Gastrocnemius medialis (tissue), 4 donors: ENCODE results near the gene TMPRSS12. TPM values are rescaled to one million over a fixed set of nuclear protein-coding genes. Genes with fewer than 3 reads are reported as not detected.

Experiments used
- ATAC-seq, 2 donors: fragments of 150-250 bp; one replicate each; pipeline ENCODE4 v1.9.1; 2016
- DNase-seq, 2 donors: peaks; one replicate each; pipeline ENCODE4 v3.0.0-alpha.2; 2019
- H3K27ac ChIP-seq, 4 donors: fragments of 200-600 bp; sonication (generic); 1 replicate in 1 of 4; 2 replicates in 3 of 4; pipeline ENCODE4 v1.5.1; 2016 to 2018; ENCODE audit warnings: mild to moderate bottlenecking in 2 of 4, moderate library complexity in 1 of 4
- H3K27me3 ChIP-seq, 3 donors: fragments of 200-600 bp; sonication (generic) in 2 of 3; 1 replicate in 1 of 3; 2 replicates in 2 of 3; pipeline versions ENCODE4 v1.5.1 to v1.6.0; 2016 to 2019; ENCODE audit warnings: mild to moderate bottlenecking in 1 of 3, moderate library complexity in 1 of 3
- H3K36me3 ChIP-seq, 2 donors: fragments of 200-600 bp; sonication (generic) in 1 of 2; one replicate each; pipeline ENCODE4 v1.5.1; 2017 to 2018
- H3K4me1 ChIP-seq, 2 donors: fragments of 200-600 bp; sonication (generic) in 1 of 2; one replicate each; pipeline ENCODE4 v1.5.1; 2016 to 2017; ENCODE audit warnings: mild to moderate bottlenecking in 2 of 2
- H3K4me3 ChIP-seq, 4 donors: fragments of 200-600 bp; sonication (generic) in 3 of 4; 1 replicate in 1 of 4; 2 replicates in 3 of 4; pipeline ENCODE4 v1.5.1; 2016 to 2019; ENCODE audit warnings: mild to moderate bottlenecking in 2 of 4
- H3K9me3 ChIP-seq, 3 donors: fragments of 200-600 bp; sonication (generic) in 2 of 3; 1 replicate in 1 of 3; 2 replicates in 2 of 3; pipeline ENCODE4 v1.5.1; 2016 to 2019
- POLR2A ChIP-seq, 2 donors: fragments of 450-650 bp; IDR thresholded peaks; one replicate each; pipeline ENCODE4 v1.6.1; 2017; ENCODE audit warnings: antibody characterized with exemption in 2 of 2, mild to moderate bottlenecking in 2 of 2, moderate library complexity in 2 of 2
- in situ Hi-C, 4 donors: fragments of 200-750 bp; cut with MboI; loops; one replicate each; pipeline versions ENCODE4 v1.15.0 to v1.8.0; 2017; ENCODE audit warnings: low sequenced_read_pairs in 4 of 4
- intact Hi-C: fragments of 100-400 bp; cut with DNase I; formaldehyde crosslinking; loops from one replicate; pipeline ENCODE4 v1.15.1; 2023; ENCODE audit warnings: low total_unique reads
- total RNA-seq, 4 donors: library from RNA; depleted of rRNA; stranded (reverse); fragments of >200 nt; gene quantifications; one replicate each; pipeline versions ENCODE4 v1.1.0 to v1.2.3, GENCODE V29; 2016
- TF ChIP-seq, protein P1 (sequence below), 5 experiments: fragments of 450-650 bp in 3 of 5; fragments of 200-600 bp in 2 of 5; sonication (generic) in 2 of 5; IDR thresholded peaks in 4 of 5; conservative IDR thresholded peaks in 1 of 5; 1 replicate in 4 of 5; 2 replicates in 1 of 5; pipeline ENCODE4 v1.5.1; 2016 to 2019; ENCODE audit warnings: antibody characterized with exemption in 5 of 5, mild to moderate bottlenecking in 3 of 5, moderate library complexity in 3 of 5

Gene TMPRSS12
- total RNA-seq, 4 donors from 2014 or later: not detected

DNA sequence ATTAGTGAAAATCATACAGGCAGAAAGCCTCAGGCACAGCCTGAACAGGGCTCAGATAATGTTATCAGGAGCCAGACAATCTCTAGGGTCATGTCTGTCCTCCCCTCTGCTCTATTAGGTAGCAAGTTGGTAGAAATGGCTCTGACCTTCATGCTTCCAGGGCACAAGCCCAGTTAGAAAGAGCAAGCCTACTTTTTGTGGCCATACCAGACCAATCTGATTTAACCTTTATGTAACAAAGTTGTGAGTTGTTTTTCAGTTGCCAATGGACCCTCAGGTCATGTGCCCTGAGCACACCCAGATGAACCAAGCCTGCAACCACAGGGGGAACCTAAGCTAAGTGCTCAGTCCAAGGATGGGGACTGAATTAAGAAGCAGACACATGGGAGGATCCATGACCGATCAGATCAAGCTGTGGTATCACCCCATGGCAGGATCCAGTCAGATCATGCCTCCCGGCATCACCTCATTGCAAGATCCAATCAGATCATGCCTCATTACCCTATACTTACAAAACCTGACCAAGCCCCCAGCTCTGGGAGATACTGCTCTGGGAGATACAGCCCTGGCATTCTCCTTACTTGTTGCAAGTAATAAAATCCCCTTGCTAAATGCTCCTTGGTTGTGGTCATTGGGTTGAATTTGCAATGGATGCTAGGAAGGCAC is 90.9 kb downstream of the TMPRSS12 start:
- ATAC-seq: no peak
- H3K4me1 ChIP-seq: peaks cover 59 to 69% of the 10 kb centered on the region in 2 donors
- intact Hi-C loops (loop anchor here (2.0 kb wide), 1 partner anchor 51 kb away; no protein-coding TSS in a partner anchor), in situ Hi-C loops (no loop called here)
- DNase-seq: no peak
- H3K27me3 ChIP-seq: no peaks in the 10 kb centered on the region
- H3K27ac ChIP-seq: peak overlapping the region; percentile 83 to 91 (median 87)
- no peaks in the 10 kb centered on the region for H3K9me3 ChIP-seq
- no peak overlapping the region for H3K4me3 ChIP-seq
- peaks cover 0 to 16% of the 10 kb centered on the region in 2 donors for H3K36me3 ChIP-seq
- no peak for TF ChIP-seq POLR2A (IDR thresholded peaks at IDR 0.05)
- TF ChIP-seq, protein P1, sequence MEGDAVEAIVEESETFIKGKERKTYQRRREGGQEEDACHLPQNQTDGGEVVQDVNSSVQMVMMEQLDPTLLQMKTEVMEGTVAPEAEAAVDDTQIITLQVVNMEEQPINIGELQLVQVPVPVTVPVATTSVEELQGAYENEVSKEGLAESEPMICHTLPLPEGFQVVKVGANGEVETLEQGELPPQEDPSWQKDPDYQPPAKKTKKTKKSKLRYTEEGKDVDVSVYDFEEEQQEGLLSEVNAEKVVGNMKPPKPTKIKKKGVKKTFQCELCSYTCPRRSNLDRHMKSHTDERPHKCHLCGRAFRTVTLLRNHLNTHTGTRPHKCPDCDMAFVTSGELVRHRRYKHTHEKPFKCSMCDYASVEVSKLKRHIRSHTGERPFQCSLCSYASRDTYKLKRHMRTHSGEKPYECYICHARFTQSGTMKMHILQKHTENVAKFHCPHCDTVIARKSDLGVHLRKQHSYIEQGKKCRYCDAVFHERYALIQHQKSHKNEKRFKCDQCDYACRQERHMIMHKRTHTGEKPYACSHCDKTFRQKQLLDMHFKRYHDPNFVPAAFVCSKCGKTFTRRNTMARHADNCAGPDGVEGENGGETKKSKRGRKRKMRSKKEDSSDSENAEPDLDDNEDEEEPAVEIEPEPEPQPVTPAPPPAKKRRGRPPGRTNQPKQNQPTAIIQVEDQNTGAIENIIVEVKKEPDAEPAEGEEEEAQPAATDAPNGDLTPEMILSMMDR (IDR thresholded peaks at IDR 0.05 in 4 of 5, conservative IDR thresholded peaks at IDR 0.05 in 1 of 5): no peak

- Histone ChIP-seq H3K4me1 (peaks cover 51 to 60% of the 10 kb centered on the region in 2 donors), H3K36me3 (peaks cover 0 to 16% of the 10 kb centered on the region in 2 donors), H3K27me3 (no peaks in the 10 kb centered on the region), H3K27ac (peak overlapping the region; percentile 83 to 91 (median 87)), H3K4me3 (no peak overlapping the region), H3K9me3 (no peaks in the 10 kb centered on the region)
- DNase-seq: no peak
- in situ Hi-C loops: no loop called here
- intact Hi-C loops: no loop called here
- ATAC-seq: no peak
- TF ChIP-seq, protein P1 (IDR thresholded peaks at IDR 0.05 in 4 of 5, conservative IDR thresholded peaks at IDR 0.05 in 1 of 5): no peak
- TF ChIP-seq POLR2A (IDR thresholded peaks at IDR 0.05): no peak
Measured at GRCh38 chr12:50934371-50934851, 91.7 kb downstream of the TMPRSS12 start.

DNA sequence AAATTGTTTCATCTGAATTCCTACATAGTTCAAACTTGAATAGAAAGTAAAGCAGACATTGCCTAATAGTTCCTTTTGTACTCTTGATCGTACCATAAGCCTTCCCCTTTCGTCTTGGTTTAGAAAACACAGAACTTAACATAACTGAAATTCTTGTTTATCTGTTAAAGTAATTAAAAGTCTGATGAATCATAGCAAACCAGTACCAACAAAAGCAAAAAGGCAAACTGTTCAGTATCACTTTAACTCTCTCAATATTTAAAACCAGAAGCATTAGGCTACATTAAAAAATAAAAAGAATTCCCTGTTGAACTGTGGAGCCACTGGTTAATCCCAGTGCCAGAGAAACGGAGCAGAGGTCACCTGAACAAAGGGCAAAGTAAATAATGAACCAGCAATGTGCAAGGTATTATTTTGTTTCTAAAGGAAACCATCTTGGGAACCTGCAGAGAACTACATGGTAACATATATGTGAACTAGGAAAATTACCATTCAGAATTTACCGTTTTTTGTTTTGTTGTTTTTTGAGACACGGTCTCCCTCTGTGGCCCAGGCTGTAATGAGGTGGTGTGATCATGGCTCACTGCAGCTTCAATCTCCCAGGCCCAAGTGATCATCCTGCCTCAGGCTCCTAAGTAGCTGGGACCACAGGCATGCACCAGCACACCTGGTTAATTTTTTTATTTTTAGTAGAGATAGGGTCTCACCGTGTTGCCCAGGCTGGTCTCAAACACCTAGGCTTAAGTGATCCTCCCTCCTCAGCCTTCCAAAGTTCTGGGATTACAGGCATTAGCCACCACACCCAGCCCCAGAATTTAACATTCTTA is 92.5 kb downstream of the TMPRSS12 start:
- H3K27ac ChIP-seq: peak overlapping the region; percentile 83 to 91 (median 87)
- TF ChIP-seq, protein P1 (IDR thresholded peaks at IDR 0.05 in 4 of 5, conservative IDR thresholded peaks at IDR 0.05 in 1 of 5): no peak
- no peak for TF ChIP-seq POLR2A (IDR thresholded peaks at IDR 0.05)
- H3K36me3 ChIP-seq: peaks cover 0 to 11% of the 10 kb centered on the region in 2 donors
- H3K4me1 ChIP-seq: peaks cover 43 to 54% of the 10 kb centered on the region in 2 donors
- H3K27me3 ChIP-seq: no peaks in the 10 kb centered on the region
- no peaks in the 10 kb centered on the region for H3K9me3 ChIP-seq
- in situ Hi-C loops (no loop called here), intact Hi-C loops (no loop called here)
- no peak for ATAC-seq
- DNase-seq: no peak
- H3K4me3 ChIP-seq: no peak overlapping the region

DNA sequence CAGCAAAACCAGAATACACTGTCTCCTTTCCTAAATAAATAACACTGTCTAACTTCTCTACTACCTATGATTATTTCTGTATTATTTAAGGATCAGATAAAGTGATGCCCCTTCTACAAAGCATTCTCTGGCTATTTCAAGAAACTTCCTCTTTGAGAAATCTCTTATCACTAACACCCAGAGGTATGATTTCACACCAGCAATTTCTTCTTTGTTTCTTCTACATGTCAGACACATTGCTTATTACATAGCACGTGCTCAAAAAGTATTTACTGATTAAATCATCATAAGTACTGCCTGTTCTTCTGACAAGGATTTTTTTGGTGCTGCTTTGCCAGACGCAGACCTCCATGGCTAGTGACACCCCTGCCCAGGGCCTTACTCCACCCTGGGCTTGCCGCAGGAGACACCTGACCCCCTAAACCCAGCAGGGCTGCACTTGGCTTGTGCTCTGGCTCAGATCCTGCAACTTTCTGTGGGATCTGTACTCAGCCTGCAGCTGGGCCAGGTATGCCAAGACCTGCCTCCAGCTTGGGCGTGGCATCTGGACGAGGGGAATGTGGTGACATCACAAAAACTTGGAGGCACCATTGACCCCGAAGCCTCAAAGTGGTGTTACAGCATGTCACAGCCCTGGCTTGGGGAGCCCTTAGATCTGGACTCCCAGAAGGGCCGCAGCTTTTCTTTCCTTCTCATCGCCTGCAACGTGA is 94.2 kb downstream of the TMPRSS12 start:
- ATAC-seq: peak in 1 of 2 donors; percentile 6
- Histone ChIP-seq H3K9me3 (no peaks in the 10 kb centered on the region), H3K4me1 (peaks cover 28 to 38% of the 10 kb centered on the region in 2 donors), H3K27ac (peak overlapping the region; percentile 19 to 91 (median 58)), H3K27me3 (no peaks in the 10 kb centered on the region), H3K36me3 (no peaks in the 10 kb centered on the region), H3K4me3 (no peak overlapping the region)
- DNase-seq: no peak
- no peak for TF ChIP-seq POLR2A (IDR thresholded peaks at IDR 0.05)
- TF ChIP-seq, protein P1 (IDR thresholded peaks at IDR 0.05 in 4 of 5, conservative IDR thresholded peaks at IDR 0.05 in 1 of 5): no peak
- in situ Hi-C loops: no loop called here
- intact Hi-C loops: no loop called here

Other genes with a start within 250 kb of the TMPRSS12 start
- gene ATF1, start 78.8 kb upstream of the TMPRSS12 start, total RNA-seq: 10 to 100 TPM; 16.4 to 44.5 (median 37.5) TPM
- gene HIGD1C, start 109.6 kb downstream of the TMPRSS12 start, total RNA-seq: not detected
- 10 to 100 TPM; 24.0 to 65.4 (median 47.0) TPM for gene SLC11A2, start 183.5 kb downstream of the TMPRSS12 start, total RNA-seq
- gene LETMD1, start 205.4 kb downstream of the TMPRSS12 start, total RNA-seq: 10 to 100 TPM; 22.5 to 42.4 (median 29.8) TPM
- 10 to 100 TPM; 17.3 to 29.5 (median 22.0) TPM for gene CSRNP2, start 240.7 kb downstream of the TMPRSS12 start, total RNA-seq